ENCODE data around the gene TDO2. TPM values are rescaled to one million over a fixed set of nuclear protein-coding genes. Genes with fewer than 3 reads are reported as not detected.

The TDO2 gene
- total RNA-seq, 2 donors from 2014 or later: not detected

DNA sequence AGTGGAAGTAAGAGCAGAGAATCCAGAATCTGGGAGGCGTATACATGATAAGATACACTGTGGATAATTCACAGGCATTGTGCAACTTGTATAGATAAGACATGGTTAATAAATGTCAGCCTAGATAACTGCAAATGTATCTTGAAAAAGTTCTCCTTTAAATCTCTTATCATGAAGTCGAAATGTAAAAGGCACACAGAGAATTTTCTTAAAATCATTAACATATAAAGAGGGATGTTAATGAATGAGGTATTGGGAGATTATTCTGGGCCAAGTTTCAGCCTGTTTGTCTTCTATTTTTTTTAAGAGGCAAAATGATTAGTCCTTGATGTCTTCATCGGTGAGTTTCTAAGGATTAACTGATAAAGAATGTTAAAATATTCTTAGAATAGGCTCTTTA is 835 bp downstream of the TDO2 start:
- TF ChIP-seq, protein P1, sequence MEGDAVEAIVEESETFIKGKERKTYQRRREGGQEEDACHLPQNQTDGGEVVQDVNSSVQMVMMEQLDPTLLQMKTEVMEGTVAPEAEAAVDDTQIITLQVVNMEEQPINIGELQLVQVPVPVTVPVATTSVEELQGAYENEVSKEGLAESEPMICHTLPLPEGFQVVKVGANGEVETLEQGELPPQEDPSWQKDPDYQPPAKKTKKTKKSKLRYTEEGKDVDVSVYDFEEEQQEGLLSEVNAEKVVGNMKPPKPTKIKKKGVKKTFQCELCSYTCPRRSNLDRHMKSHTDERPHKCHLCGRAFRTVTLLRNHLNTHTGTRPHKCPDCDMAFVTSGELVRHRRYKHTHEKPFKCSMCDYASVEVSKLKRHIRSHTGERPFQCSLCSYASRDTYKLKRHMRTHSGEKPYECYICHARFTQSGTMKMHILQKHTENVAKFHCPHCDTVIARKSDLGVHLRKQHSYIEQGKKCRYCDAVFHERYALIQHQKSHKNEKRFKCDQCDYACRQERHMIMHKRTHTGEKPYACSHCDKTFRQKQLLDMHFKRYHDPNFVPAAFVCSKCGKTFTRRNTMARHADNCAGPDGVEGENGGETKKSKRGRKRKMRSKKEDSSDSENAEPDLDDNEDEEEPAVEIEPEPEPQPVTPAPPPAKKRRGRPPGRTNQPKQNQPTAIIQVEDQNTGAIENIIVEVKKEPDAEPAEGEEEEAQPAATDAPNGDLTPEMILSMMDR (IDR thresholded peaks at IDR 0.05): no peak
- no peaks in the 10 kb centered on the region for H3K9me3 ChIP-seq
- H3K4me1 ChIP-seq (ENCODE audit: control insufficient read depth in 1 of 2, low read depth in 2 of 2): peaks cover 3 to 11% of the 10 kb centered on the region in 2 donors
- no peak for DNase-seq (ENCODE audit: low spot score)
- no peak overlapping the region for H3K27ac ChIP-seq
- no peaks in the 10 kb centered on the region for H3K36me3 ChIP-seq
- ATAC-seq (ENCODE audit: insufficient number of reproducible peaks, low FRiP score, low read depth): no peak
- no peaks in the 10 kb centered on the region for H3K27me3 ChIP-seq (replicated peaks; ENCODE audit: insufficient read depth)
- no peak overlapping the region for H3K4me3 ChIP-seq

- H3K4me3 ChIP-seq: no peak overlapping the region
- no peak overlapping the region for H3K27ac ChIP-seq
- H3K9me3 ChIP-seq: no peaks in the 10 kb centered on the region
- H3K4me1 ChIP-seq (ENCODE audit: control insufficient read depth in 1 of 2, low read depth in 2 of 2): peaks cover 0 to 3% of the 10 kb centered on the region in 2 donors
- DNase-seq (ENCODE audit: low spot score) (no peak), ATAC-seq (ENCODE audit: insufficient number of reproducible peaks, low FRiP score, low read depth) (no peak)
- TF ChIP-seq, protein P1 (IDR thresholded peaks at IDR 0.05): no peak
- H3K36me3 ChIP-seq: no peaks in the 10 kb centered on the region
- H3K27me3 ChIP-seq (replicated peaks; ENCODE audit: insufficient read depth): no peaks in the 10 kb centered on the region
Measured at GRCh38 chr4:155906554-155907247, 3.2 kb downstream of the TDO2 start.

DNA sequence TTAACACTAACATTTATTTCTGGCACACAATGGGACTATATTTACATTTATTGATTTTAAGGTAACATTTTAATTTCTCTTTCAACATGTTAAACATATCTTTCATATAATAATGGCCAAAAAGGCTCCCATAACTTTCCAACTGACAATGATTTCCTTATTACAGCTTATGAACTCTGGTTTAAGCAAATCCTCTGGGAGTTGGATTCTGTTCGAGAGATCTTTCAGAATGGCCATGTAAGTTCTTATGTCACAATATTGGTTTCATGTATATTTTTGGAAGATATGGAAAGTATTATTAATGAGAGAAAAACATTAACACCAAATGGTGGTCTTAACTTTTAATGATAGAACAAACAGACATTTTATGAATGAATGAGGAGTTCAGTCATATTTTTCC is 4.1 kb downstream of the TDO2 start:
- no peak for ATAC-seq (ENCODE audit: insufficient number of reproducible peaks, low FRiP score, low read depth)
- Histone ChIP-seq H3K36me3 (no peaks in the 10 kb centered on the region), H3K27ac (no peak overlapping the region), H3K27me3 (replicated peaks; ENCODE audit: insufficient read depth) (no peaks in the 10 kb centered on the region), H3K4me3 (no peak overlapping the region), H3K4me1 (ENCODE audit: control insufficient read depth in 1 of 2, low read depth in 2 of 2) (peaks cover 0 to 3% of the 10 kb centered on the region in 2 donors), H3K9me3 (no peaks in the 10 kb centered on the region)
- no peak for DNase-seq (ENCODE audit: low spot score)
- TF ChIP-seq, protein P1 (IDR thresholded peaks at IDR 0.05): no peak

- Histone ChIP-seq H3K4me3 (no peak overlapping the region), H3K9me3 (no peaks in the 10 kb centered on the region), H3K4me1 (ENCODE audit: control insufficient read depth in 1 of 2, low read depth in 2 of 2) (peaks cover 0 to 3% of the 10 kb centered on the region in 2 donors), H3K27me3 (replicated peaks; ENCODE audit: insufficient read depth) (no peaks in the 10 kb centered on the region), H3K27ac (no peak overlapping the region), H3K36me3 (no peaks in the 10 kb centered on the region)
- ATAC-seq (ENCODE audit: insufficient number of reproducible peaks, low FRiP score, low read depth) (no peak), DNase-seq (ENCODE audit: low spot score) (no peak)
- TF ChIP-seq, protein P1 (IDR thresholded peaks at IDR 0.05): no peak
Measured at GRCh38 chr4:155908187-155909139, 5.0 kb downstream of the TDO2 start.

DNA sequence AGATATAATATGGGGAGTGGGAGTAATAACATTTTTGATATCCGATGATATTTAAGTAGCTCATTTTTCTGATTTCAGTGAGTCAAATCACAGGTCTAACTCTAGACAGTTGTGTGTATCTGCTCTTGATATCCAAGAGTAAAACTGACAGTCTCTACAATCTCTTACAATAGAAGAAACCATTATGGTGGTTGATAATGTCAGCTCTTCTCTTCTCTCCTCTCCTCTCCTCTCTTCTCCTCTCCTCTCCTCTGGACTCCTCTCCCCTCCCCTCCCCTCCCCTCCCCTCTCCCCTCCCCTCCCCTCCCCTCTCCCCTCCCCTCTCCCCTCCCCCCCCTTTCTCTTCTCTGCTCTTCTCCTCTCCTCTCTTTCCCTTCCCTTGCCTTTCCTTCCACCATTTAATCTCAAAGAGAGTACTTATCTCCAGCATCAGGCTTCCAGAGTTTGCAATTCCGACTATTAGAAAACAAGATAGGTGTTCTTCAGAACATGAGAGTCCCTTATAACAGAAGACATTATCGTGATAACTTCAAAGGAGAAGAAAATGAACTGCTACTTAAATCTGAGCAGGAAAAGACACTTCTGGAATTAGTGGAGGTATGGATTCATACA is 6.2 kb downstream of the TDO2 start:
- H3K9me3 ChIP-seq: no peaks in the 10 kb centered on the region
- H3K27me3 ChIP-seq (replicated peaks; ENCODE audit: insufficient read depth): no peaks in the 10 kb centered on the region
- TF ChIP-seq, protein P1 (IDR thresholded peaks at IDR 0.05): no peak
- no peak overlapping the region for H3K27ac ChIP-seq
- no peaks in the 10 kb centered on the region for H3K36me3 ChIP-seq
- no peak overlapping the region for H3K4me3 ChIP-seq
- ATAC-seq (ENCODE audit: insufficient number of reproducible peaks, low FRiP score, low read depth): no peak
- peaks cover 0 to 3% of the 10 kb centered on the region in 2 donors for H3K4me1 ChIP-seq (ENCODE audit: control insufficient read depth in 1 of 2, low read depth in 2 of 2)
- no peak for DNase-seq (ENCODE audit: low spot score)
